Tibial artery (tissue), 4 donors: ENCODE measurements around the gene CIP2A.

Source experiments
- DNase-seq, 2 donors: peaks; one replicate each; pipeline ENCODE4 v3.0.0-alpha.2; 2019
- H3K27ac ChIP-seq, 2 donors: fragments of 200-600 bp; sonication (generic) in 1 of 2; 1 replicate in 1 of 2; 2 replicates in 1 of 2; pipeline ENCODE4 v1.5.1; 2018 to 2019; ENCODE audit warnings: mild to moderate bottlenecking in 1 of 2
- H3K27me3 ChIP-seq, 2 donors: fragments of 200-600 bp; sonication (generic) in 1 of 2; one replicate each; pipeline versions ENCODE4 v1.5.1 to v1.6.0; 2016 to 2019
- H3K36me3 ChIP-seq, 3 donors: fragments of 200-600 bp; sonication (generic) in 2 of 3; one replicate each; pipeline ENCODE4 v1.5.1; 2016 to 2019; ENCODE audit warnings: mild to moderate bottlenecking in 2 of 3
- H3K4me1 ChIP-seq, 4 donors: fragments of 200-600 bp; sonication (generic) in 2 of 4; 1 replicate in 3 of 4; 2 replicates in 1 of 4; pipeline ENCODE4 v1.5.1; 2016 to 2019
- H3K4me3 ChIP-seq, 2 donors: fragments of 200-600 bp; sonication (generic) in 1 of 2; 1 replicate in 1 of 2; 2 replicates in 1 of 2; pipeline ENCODE4 v1.5.1; 2018 to 2019; ENCODE audit warnings: mild to moderate bottlenecking in 2 of 2
- H3K9me3 ChIP-seq, 3 donors: fragments of 200-600 bp; sonication (generic) in 1 of 3; one replicate each; pipeline ENCODE4 v1.5.1; 2016 to 2019
- CTCF ChIP-seq, 2 experiments: fragments of 200-600 bp in 1 of 2; fragments of 450-650 bp in 1 of 2; IDR thresholded peaks; one replicate each; pipeline ENCODE4 v1.5.1; 2017 to 2019; ENCODE audit warnings: antibody characterized with exemption in 2 of 2, mild to moderate bottlenecking in 1 of 2, moderate library complexity in 1 of 2
- intact Hi-C: fragments of 100-400 bp; cut with DNase I; formaldehyde crosslinking; loops from one replicate; pipeline ENCODE4 v1.15.0; 2023; ENCODE audit warnings: low total_unique reads

The CIP2A gene

GRCh38 chr3:108608750-108609149 lies 19.5 kb upstream of the CIP2A start:
- no peaks in the 10 kb centered on the region for H3K4me1 ChIP-seq
- no peaks in the 10 kb centered on the region for H3K9me3 ChIP-seq
- H3K36me3 ChIP-seq: peaks cover 8 to 18% (median 13%) of the 10 kb centered on the region in 3 donors
- intact Hi-C loops: no loop called here
- H3K4me3 ChIP-seq: no peak overlapping the region
- DNase-seq: no peak
- no peaks in the 10 kb centered on the region for H3K27me3 ChIP-seq
- no peak overlapping the region for H3K27ac ChIP-seq
- TF ChIP-seq CTCF (IDR thresholded peaks at IDR 0.05): no peak

GRCh38 chr3:108605491-108605890 lies 16.3 kb upstream of the CIP2A start:
- H3K27ac ChIP-seq: no peak overlapping the region

GRCh38 chr3:108605028-108605427 lies 15.8 kb upstream of the CIP2A start:
- Histone ChIP-seq H3K9me3 (no peaks in the 10 kb centered on the region), H3K27me3 (no peaks in the 10 kb centered on the region), H3K4me3 (no peak overlapping the region), H3K27ac (no peak overlapping the region), H3K4me1 (no peaks in the 10 kb centered on the region), H3K36me3 (peaks cover 0 to 8% (median 8%) of the 10 kb centered on the region in 3 donors)
- DNase-seq: no peak
- no peak for TF ChIP-seq CTCF (IDR thresholded peaks at IDR 0.05)
- intact Hi-C loops: no loop called here

More at GRCh38 chr3:108605491-108605890, 16.3 kb upstream of the CIP2A start:
- Histone ChIP-seq H3K27me3 (no peaks in the 10 kb centered on the region), H3K4me1 (no peaks in the 10 kb centered on the region), H3K36me3 (peaks cover 0 to 8% (median 8%) of the 10 kb centered on the region in 3 donors), H3K9me3 (no peaks in the 10 kb centered on the region), H3K4me3 (no peak overlapping the region)
- intact Hi-C loops: no loop called here
- no peak for TF ChIP-seq CTCF (IDR thresholded peaks at IDR 0.05)
- DNase-seq: no peak

- no peaks in the 10 kb centered on the region for H3K36me3 ChIP-seq
- no peak overlapping the region for H3K4me3 ChIP-seq
- H3K4me1 ChIP-seq: no peaks in the 10 kb centered on the region
- H3K27me3 ChIP-seq: no peaks in the 10 kb centered on the region
- H3K27ac ChIP-seq: no peak overlapping the region
- DNase-seq: no peak
- no peaks in the 10 kb centered on the region for H3K9me3 ChIP-seq
- no peak for TF ChIP-seq CTCF (IDR thresholded peaks at IDR 0.05)
- intact Hi-C loops: no loop called here
Observed at GRCh38 chr3:108603691-108604090, 14.5 kb upstream of the CIP2A start.

- Histone ChIP-seq H3K36me3 (no peaks in the 10 kb centered on the region), H3K27ac (no peak overlapping the region), H3K27me3 (no peaks in the 10 kb centered on the region), H3K4me1 (no peaks in the 10 kb centered on the region), H3K4me3 (no peak overlapping the region), H3K9me3 (no peaks in the 10 kb centered on the region)
- no peak for DNase-seq
- TF ChIP-seq CTCF (IDR thresholded peaks at IDR 0.05): no peak
- intact Hi-C loops: no loop called here
Observed at GRCh38 chr3:108602935-108603294, 13.7 kb upstream of the CIP2A start.

- no peaks in the 10 kb centered on the region for H3K4me1 ChIP-seq
- H3K27me3 ChIP-seq: no peaks in the 10 kb centered on the region
- H3K4me3 ChIP-seq: no peak overlapping the region
- H3K9me3 ChIP-seq: no peaks in the 10 kb centered on the region
- no peaks in the 10 kb centered on the region for H3K36me3 ChIP-seq
- no peak for DNase-seq
- no peak overlapping the region for H3K27ac ChIP-seq
- intact Hi-C loops: no loop called here
- TF ChIP-seq CTCF (IDR thresholded peaks at IDR 0.05): no peak
Observed at GRCh38 chr3:108602249-108602934, 13.2 kb upstream of the CIP2A start.
